Fibroblast of lung (primary cell): ENCODE data around the gene CCNL1.

Source experiments
- CTCF ChIP-seq, 2 donors: IDR thresholded peaks in 1 of 2; conservative IDR thresholded peaks in 1 of 2; 1 replicate in 1 of 2; 2 replicates in 1 of 2; pipeline ENCODE4 v1.5.1; 2011 to 2012; ENCODE audit warnings: low read length in 2 of 2, control low read depth in 1 of 2, inconsistent platforms in 1 of 2, low read depth in 1 of 2, mild to moderate bottlenecking in 1 of 2
- EZH2 ChIP-seq: IDR thresholded peaks from 2 replicates; pipeline ENCODE4 v1.5.1; 2012; ENCODE audit warnings: low read length, control low read depth, mild to moderate bottlenecking; ENCODE audit errors: missing control alignments

GRCh38 chr3:157098121-157098822 is 61.7 kb downstream of the CCNL1 start:
- TF ChIP-seq CTCF (conservative IDR thresholded peaks at IDR 0.05 in 1 of 2, IDR thresholded peaks at IDR 0.05 in 1 of 2; ENCODE audit: low read depth in 1 of 2, low read length in 2 of 2): no peak
- TF ChIP-seq EZH2: no peak
